ENCODE data around the gene UTP20.
"Not testable (repeated sequence)": the region's sequence is repeated elsewhere in the genome, so short reads cannot be mapped to it uniquely, and the experiment has no call there.

UTP20 gene

DNA sequence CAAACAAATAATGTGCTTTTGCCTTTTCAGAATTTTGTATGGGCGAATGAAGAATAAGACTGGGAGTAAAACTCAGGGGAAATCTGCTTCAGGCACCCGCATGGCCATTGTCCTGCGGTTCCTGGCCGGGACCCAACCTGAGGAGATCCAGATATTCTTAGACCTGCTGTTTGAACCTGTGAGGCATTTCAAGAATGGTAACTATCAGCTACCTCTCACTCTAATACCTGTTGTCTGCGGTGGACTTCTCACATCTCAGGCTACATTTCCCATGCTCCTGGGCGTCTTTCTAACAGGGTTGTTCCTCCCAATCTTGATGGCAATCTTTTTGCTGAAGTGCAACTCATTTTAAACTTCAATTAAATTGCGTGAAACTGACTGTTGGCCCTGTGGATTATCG lies 47.1 kb downstream of the UTP20 start:
- DNase-seq (ENCODE audit: low read depth): no peak

DNA sequence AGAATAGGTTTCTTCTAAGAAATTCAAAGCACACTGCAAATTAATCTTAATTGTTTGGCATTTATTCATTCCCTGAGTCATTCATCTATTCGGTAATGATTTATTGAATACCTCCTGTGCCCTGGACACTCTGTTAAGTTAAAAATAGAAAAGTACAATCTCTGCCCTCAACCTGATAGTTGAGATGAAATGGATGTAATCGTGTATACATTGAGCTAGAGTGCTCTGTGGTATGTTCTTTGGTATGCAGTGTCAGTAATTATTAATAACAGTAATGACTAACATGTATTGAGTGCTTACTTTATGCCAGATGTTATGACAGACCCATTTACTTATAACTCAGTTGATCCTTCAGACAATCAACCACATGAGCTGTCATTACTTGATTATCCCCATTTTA lies 47.6 kb downstream of the UTP20 start:
- no peak for DNase-seq (ENCODE audit: low read depth)

DNA sequence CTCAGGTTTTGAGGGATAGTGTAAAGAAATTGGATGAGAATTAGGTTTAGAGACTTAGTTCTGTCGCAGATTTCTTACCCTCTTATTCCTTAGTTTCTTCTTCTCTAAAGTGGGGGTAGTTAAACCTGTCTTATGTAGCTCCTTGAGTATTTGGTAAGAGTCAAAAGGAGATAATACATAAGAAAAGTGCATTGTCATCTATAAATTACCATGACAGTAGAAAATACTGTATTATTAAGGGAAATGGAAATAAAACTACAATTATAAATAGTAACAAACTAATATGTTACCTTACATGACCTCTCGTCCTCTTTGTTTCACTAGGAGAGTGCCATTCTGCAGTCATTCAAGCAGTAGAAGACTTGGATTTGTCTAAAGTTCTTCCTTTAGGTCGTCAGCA lies 49.0 kb downstream of the UTP20 start:
- DNase-seq (ENCODE audit: low read depth): no peak

DNA sequence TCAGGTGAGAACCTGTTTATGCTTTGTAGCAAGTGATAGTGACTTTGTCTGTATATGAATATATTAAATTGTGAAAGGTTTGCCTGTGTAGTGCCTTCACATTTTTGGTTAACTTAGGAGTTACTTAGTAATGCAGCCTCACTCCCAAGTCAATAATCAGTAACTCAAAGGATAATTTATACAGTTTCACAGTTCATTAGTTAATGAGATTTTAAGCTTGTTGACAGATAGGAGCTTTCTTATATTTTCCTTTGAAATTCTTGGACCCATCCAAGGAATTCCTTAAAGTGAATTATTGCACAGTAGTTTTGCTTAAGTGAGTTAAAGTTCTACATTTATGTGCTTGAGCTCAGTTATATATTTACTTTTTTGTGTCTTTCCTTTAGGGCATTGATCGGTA lies 50.7 kb downstream of the UTP20 start:
- DNase-seq (ENCODE audit: low read depth): no peak

DNA sequence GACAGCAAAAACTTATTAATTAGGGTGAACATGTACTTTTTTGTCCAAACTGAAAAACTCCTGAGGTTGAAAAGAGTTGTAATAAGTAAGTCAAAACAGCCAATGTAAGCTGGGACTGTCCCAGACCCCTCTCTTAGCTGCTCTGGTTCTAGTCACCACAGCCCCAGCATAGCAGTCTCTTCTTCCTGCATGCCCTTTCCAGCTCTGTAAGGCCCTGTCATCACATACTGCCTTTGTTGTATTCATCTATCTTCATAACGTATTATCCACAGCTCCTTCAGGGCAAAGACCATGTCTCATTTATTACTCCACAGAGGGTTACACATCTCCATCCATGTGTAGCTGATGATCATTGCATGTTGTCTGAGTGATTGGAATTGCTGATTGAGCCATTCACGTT lies 56.5 kb downstream of the UTP20 start:
- no peak for DNase-seq (ENCODE audit: low read depth)

DNA sequence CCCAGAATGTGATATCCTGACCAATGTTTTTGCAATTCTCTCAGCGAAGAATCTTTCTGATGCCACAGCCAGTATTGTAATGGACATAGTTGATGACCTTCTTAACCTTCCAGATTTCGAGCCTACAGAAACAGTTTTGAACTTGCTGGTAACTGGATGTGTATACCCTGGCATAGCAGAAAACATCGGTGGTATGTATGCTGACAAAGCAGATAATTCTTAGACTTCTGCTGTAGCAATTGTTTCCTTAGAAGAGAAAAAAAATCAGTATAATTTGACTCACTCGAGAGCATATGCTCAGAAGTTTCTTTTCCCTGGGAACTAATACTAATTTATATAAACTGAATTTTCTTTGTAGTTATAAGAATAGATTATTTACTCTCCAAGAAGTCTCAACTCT lies 58.2 kb downstream of the UTP20 start:
- no peak for DNase-seq (ENCODE audit: low read depth)

DNA sequence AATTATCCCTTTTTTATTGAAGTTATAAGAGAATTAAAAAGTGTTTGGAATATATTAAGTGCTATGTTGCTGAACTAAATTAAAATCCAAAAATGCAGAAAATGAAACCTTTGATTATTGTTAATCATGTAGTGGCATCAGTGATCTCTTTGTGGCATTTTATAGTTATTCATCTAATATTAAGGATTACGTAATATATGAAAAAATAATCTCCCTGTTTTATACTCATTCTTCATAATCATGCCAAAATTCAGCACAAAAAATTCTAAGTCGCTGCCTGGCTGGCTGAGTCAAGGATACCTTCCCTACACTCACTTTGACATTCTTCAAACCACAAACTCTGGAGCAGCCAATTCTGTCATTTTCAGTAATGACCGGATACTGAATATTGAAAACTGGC lies 64.0 kb downstream of the UTP20 start:
- peak; percentile 22 for DNase-seq (ENCODE audit: low read depth)

DNA sequence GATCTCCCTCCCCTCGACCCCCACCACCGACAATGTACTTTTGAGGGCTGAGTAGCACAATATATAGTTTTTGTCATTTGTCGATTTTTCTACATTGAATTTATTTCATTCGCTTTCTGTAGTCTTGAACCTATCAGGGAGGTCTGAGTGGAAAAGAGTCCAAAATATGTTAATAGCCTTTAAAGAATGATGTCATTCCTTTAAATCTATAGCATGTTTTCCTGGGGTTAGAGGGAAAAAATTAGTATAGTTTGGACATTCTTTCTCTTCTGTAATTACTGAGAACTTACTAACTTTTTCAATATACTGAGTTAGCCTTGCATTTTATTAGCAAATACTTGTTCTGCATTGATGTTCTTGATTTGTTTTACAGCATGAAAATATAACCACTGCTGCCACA lies 71.8 kb downstream of the UTP20 start:
- DNase-seq (ENCODE audit: low read depth): no peak

DNA sequence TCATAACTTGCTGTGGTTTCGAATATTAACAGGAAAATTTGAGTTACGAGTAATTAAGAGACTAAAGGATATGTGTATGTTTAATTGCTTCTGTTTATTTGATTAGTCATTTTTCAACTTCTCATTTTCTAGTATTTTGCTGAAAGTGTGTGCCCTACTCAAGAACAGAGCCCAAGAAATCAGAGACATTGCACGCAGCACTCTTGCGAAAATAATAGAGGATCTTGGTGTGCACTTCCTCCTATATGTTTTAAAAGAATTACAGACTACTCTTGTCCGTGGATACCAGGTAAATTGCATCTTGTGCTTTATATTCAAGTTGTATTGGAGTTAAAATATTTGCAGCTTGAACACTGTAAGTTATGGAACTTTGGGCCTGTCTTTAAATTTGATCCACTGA lies 76.9 kb downstream of the UTP20 start:
- no peak for DNase-seq (ENCODE audit: low read depth)

DNA sequence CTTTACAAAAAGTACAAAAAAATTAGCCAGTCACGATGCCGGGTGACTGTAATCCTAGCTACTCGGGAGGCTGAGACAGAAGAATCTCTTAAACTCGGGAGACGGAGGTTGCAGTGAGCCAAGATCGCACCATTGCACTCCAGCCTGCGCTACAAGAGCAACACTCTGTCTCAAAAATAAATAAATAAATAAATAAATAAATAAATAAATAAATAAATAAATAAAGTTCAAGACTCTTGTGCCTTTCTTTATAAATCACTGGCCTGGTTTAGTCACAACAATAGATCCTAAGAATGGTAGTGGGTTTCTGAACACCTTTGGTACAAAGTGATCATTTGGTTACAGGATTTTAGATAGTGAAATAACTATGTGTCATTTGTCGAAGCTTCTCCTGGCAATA lies 81.5 kb downstream of the UTP20 start:
- DNase-seq (ENCODE audit: low read depth): no peak

DNA sequence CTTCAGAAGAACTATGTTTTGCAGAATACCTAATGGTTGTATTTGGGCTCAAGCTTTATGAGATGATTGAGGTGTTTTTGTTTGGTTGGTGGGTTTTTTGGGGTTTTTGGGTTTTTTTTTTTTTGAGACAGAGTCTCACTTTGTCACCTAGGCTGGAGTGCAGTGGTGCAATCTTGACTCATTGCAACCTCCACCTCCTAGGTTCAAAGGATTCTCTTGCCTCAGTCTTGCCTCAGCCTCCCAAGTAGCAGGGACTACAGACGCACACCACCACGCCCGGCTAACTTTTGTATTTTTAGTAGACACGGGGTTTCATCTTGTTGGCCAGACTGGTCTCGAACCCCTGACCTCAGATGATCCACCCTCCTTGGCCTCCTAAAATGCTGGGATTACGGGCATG lies 88.1 kb downstream of the UTP20 start:
- DNase-seq (ENCODE audit: low read depth): no peak

DNA sequence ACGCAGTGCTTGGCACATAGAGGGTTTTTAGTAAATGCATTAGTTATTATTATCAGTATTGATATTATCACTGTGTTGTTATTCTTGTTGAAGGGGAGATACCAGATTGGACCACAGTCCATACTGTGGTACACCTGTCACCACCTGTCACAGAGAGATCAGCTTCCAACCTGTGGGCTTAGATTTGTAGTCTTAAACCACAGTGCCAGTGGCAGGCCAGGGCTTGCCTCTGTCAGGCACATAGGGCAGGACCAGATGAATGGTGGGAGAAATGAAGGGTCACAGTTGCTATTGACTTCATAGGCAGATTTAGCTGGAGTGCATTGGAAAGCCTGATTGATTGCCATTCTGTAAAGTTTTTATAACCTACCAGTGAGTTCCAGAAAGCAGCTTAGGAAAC lies 92.5 kb downstream of the UTP20 start:
- DNase-seq (ENCODE audit: low read depth): no peak

DNA sequence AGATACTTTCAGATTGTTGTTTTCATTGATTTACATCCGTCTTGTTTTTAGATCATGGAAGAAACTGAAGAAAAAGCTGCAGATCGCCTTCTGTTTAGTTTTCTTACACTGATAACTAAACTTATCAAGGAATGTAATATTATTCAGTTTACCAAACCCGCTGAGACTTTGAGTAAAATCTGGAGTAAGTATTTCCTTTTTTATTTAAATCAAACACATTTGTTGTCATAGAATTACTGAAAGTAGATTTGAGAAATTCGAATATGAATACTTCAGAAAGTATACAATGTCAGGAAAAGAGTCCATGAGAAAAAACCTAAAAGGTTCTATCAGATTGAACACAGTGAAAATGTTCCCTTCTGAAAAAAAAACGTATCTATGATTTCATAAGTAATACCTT lies 95.7 kb downstream of the UTP20 start:
- no peak for DNase-seq (ENCODE audit: low read depth)

DNA sequence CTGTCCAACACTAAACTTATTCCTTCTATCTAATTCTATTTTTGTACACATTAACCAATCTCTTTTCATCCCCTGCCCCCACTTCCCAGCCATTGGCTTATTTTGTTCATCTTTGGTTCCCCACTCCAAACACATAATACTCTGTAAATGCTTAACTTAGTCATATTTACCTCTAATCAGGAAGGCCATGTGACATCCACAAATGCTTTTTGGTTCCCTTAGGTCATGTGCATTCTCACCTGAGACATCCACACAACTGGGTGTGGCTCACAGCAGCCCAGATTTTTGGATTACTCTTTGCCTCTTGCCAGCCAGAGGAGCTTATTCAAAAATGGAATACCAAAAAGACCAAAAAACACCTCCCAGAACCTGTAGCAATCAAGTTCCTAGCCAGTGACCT lies 99.2 kb downstream of the UTP20 start:
- DNase-seq (ENCODE audit: low read depth): no peak

DNA sequence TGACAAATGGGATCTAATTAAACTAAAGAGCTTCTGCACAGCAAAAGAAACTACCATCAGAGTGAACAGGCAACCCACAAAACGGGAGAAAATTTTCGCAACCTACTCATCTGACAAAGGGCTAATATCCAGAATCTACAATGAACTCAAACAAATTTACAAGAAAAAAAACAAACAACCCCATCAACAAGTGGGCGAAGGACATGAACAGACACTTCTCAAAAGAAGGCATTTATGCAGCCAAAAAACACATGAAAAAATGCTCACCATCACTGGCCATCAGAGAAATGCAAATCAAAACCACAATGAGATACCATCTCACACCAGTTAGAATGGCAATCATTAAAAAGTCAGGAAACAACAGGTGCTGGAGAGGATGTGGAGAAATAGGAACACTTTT lies 111.3 kb downstream of the UTP20 start:
- not testable (repeated sequence) for DNase-seq (ENCODE audit: low read depth)

DNA sequence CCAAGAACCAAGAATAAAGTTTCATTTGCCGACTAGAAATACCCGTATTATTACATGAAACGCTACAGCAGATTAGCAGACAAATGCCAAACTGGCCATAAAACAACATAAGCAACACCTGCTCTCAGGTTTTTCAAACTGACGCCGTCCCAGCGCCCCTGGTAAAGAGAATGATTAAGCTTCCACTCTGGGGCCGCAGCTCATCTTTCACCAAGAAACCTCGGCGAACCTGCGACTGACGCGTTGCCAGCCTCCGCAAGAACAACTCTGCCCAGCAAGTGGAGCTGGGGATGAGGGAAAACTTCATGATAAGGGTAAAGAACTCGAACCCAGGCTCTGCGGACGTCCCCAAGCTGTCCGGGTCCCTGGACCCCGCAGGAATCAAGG lies 127.1 kb downstream of the UTP20 start:
- DNase-seq (ENCODE audit: low read depth): peak; percentile 69

DNA sequence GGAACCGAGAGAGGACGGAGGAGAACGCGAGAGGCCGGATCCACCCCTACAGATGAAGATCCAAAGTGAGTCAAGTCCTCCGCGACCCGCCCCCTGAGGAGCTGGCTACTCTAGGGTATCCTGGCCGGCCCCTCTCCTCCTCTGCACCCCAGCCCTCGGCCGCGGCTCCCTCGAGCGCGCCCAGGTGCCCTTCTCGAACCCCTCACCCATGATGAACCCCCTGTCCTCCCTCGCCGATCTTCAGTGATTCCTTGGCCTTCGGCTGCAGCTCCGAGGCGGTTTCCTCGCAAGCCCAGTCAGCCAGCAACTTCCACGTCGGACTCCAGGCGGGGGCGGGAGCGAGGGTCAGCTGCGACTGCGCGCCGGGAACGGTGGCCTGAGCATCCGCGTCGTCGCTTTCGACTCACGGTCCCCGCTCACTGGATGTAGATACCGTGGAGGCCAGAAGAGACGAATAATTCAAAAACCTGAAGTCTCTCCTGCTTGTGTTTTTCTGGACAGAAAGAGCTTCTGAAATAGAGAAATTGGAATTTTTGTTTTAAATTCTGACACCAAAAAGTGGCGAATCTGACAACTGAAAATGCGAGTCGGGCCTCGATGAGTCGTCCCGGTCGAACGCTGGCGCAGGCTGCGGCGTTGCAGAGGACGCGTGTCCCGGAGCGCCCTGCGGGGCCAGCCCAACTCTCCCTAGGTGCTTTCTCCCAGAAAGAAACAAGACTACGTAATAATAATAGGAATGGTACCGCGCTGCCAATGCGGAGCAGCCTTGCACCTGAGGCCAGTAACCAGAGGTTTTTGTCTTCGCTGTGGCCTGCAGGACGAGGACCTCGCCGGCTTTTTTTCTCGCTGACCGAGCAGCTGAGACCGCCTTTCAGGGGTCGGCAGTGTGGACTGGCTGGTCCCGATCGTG lies 127.8 kb downstream of the UTP20 start, which contains the start of gene ARL1:
Gene ARL1 (minus strand): TSS at position 337 of the 910 bp plus-strand sequence. CDS start 127 bp downstream, at position 210.
- DNase-seq (ENCODE audit: low read depth): peak; percentile 93

DNA sequence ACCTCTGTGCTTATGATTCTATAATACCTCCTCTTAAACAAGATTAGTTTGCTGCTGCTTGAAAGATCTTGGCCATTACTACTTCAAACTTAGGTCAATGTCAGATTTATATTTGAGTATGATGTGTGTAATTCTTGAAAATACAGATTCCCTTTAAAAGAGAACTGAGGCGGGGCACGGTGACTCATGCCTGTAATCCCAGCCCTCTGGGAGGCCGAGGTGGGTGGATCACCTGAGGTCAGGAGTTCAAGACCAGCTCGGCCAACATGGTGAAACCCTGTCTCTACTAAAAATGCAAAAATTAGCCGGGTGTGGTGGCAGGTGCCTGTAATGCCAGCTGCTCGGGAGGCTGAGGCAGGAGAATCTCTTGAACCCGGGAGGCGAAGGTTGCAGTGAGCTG lies 130.3 kb downstream of the UTP20 start:
- DNase-seq (ENCODE audit: low read depth): not testable (repeated sequence)

DNA sequence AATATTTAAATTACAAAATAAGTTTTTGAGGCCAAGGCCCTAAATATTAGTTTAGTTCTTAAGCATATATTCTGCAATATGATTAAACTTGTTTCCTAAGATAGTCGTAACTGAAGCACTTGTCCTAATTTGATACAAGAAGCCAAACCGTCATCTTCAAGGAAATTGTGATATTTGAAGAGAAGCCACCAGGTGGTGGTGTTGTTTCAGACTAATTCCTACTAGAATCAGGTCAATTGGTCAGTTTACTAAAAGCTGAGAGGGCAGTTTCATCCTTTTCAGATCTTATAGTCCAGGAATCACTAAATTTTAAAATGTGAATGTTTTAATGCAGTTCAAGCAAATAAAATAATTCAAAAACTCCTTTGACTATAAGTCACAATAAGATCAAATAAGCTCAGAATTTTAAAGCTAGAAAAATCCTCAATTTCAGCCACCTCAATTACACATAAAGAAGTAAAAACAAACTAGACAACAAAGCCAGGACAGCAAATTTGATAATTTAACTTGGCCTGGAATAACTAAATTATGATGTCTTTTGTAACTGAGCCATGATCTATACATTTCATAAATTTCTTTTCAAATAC lies 134.7 kb downstream of the UTP20 start:
- DNase-seq (ENCODE audit: low read depth): peak; percentile 66

DNA sequence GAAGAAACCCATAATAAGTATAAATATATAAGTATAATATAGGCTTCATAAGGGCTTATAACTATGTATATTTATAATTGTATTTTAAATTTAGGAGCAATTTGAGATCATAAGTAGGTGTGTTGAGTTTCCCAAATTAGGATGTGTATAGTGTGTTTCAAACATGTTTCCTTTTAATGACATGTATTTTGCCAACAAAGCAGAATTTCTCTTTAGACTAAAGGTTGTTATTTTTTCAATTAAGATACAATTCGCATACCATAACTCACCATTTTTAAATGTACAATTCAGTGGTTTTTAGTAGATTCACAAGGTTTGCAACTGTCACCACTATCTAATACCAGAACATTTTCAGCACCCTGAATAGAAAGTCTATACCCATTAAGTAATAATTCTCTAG lies 135.3 kb downstream of the UTP20 start:
- no peak for DNase-seq (ENCODE audit: low read depth)

DNA sequence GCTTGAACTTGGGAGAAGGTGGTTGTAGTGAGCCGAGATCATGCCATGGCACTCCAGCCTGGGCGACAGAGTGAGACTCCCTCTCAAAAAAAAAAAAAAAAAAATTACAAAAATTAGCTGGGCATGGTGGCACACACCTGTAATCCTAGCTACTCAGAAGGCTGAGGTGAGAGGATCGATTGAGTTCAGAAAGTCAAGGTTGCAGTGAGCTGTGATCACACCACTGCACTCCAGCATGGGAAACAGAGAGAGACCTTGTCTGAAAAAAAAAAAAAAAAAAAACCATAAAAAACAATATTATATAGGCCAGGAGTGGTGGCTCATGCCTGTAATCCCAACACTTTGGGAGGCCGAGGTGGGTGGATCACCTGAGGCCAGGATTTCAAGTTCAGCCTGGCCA lies 142.2 kb downstream of the UTP20 start:
- DNase-seq (ENCODE audit: low read depth): not testable (repeated sequence)

DNA sequence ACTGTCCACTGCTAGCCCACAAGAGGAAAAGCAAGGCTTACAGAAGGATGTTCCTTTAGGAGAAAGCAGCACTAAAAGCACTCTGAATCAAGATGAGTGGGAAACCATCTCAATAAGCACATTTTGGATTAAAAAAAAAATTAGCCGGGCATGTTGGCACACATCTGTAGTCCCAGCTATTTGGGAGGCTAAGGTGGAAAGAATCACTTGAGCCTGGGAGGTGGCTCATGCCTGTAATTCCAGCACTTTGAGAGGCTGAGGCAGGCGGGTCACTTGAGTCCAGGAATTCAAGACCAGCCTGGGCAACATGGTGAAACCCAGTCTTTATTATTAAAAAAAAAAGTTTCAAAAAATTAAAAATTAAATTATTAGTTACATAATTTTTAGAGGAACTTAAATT lies 144.7 kb downstream of the UTP20 start:
- DNase-seq (ENCODE audit: low read depth): no peak

DNA sequence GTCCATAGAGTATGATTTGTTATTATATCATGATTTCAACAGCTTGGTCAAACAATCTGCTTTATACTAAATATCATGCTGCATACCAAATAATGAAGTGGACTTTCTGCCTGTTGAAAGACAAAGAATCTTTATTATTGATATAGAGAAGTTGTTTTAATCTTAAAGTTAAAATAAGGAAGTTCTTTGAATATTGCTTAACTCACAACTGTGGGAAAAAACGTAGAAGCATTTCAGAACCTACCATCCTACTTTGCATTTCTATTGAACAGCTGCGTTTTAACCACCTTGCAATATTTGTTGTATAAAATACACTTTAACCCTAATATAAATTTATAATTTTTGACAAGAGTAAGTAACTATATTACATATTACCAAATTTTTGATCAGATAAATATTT lies 150.6 kb downstream of the UTP20 start:
- no peak for DNase-seq (ENCODE audit: low read depth)

DNA sequence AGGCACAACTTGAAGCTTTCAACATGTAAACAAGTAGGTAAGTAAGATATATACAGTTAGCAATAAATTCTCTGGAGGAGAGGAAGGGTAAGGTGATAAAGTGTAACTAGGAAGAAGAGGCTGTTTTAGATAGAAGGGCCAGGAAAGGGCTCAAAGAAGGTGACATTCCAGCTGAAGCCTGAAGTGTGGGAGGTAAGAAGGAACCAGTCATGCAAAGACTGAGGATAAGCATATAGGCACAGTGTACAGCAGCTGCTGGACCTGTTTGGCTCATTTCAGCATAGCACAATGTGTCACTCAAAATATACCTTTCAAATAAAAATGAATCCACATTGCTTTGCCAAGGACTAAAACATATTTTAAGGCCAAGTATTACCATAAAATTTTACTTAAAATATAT lies 156.2 kb downstream of the UTP20 start:
- no peak for DNase-seq (ENCODE audit: low read depth)

All from iris pigment epithelial cell (primary cell).